ENCODE results near the gene ATRNL1. TPM values are rescaled to one million over a fixed set of nuclear protein-coding genes. Genes with fewer than 3 reads are reported as not detected.

Gene ATRNL1
- total and polyA plus RNA-seq, 4 donors = 0.40 to 26.9 (median 5.3) TPM

- no peak for DNase-seq (ENCODE audit: low spot score)
- 90% methylated on average over 11 of the region's 11 CpGs for WGBS
These were observed 876.4 kb downstream of the ATRNL1 start for GRCh38 chr10:115969591-115969990.

More at GRCh38 chr10:115969591-115969990, 876.4 kb downstream of the ATRNL1 start:
- H3K36me3 ChIP-seq (ENCODE audit: control insufficient read depth in 4 of 4, insufficient read depth in 3 of 4, low read depth in 1 of 4, low read length in 3 of 4) = no peaks in the 10 kb centered on the region
- no peak overlapping the region for H3K9ac ChIP-seq (ENCODE audit: low read depth in 1 of 2, low read length in 2 of 2)
- TF ChIP-seq SP1 (IDR thresholded peaks at IDR 0.05) = no peak
- TF ChIP-seq TAF1 (conservative IDR thresholded peaks at IDR 0.05) = no peak
- TF ChIP-seq REST (IDR thresholded peaks at IDR 0.05) = no peak
- TF ChIP-seq JUND (IDR thresholded peaks at IDR 0.05) = no peak
- TF ChIP-seq ZBTB33 (IDR thresholded peaks at IDR 0.05) = no peak
- no peak for TF ChIP-seq RAD21 (IDR thresholded peaks at IDR 0.05)
- TF ChIP-seq HNF4G (IDR thresholded peaks at IDR 0.05) = no peak
- no peak for TF ChIP-seq NR2F2 (IDR thresholded peaks at IDR 0.05)
- no peak for TF ChIP-seq CTCF (IDR thresholded peaks at IDR 0.05; ENCODE audit: low read depth, low read length, missing input control)
- TF ChIP-seq FOXA2 (IDR thresholded peaks at IDR 0.05) = no peak
- no peak for TF ChIP-seq GABPA (IDR thresholded peaks at IDR 0.05 in 1 of 2, conservative IDR thresholded peaks at IDR 0.05 in 1 of 2)
- no peak for TF ChIP-seq RXRA (IDR thresholded peaks at IDR 0.05)
- TF ChIP-seq, protein P1, sequence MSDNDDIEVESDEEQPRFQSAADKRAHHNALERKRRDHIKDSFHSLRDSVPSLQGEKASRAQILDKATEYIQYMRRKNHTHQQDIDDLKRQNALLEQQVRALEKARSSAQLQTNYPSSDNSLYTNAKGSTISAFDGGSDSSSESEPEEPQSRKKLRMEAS (IDR thresholded peaks at IDR 0.05) = no peak
- no peak overlapping the region for H3K27ac ChIP-seq (ENCODE audit: low read depth in 1 of 2, low read length in 2 of 2)
- H3K9me3 ChIP-seq (ENCODE audit: control insufficient read depth in 4 of 4, low read length in 3 of 4) = no peaks in the 10 kb centered on the region
- no peak overlapping the region for H3K4me3 ChIP-seq (ENCODE audit: low read depth in 1 of 3, low read length in 3 of 3)
- H3K4me1 ChIP-seq (ENCODE audit: control insufficient read depth in 4 of 4, insufficient read depth in 4 of 4, low read length in 3 of 4) = no peaks in the 10 kb centered on the region
- H3K27me3 ChIP-seq (ENCODE audit: control insufficient read depth in 4 of 4, insufficient read depth in 4 of 4, low read length in 3 of 4) = no peaks in the 10 kb centered on the region

Data from liver (tissue), 9 donors.